HG02759 (cell line): Measurements from ENCODE around the gene WDR62.
A peak's percentile ranks its signal among the peaks of the same experiment; 100 is the strongest.

ENCODE experiments used
- ATAC-seq: cut with Tn5 transposase; IDR thresholded peaks from one replicate; pipeline ENCODE4 v1.9.1; 2021; ENCODE audit warnings: mild to moderate bottlenecking, moderate library complexity; ENCODE audit not compliant: unreplicated experiment

Gene WDR62

GRCh38 chr19:36139473-36140303 is 85.0 kb downstream of the WDR62 start, which contains the start of gene CAPNS1:
CAPNS1 (plus strand) TSS chr19:36140066; CDS start chr19:36141012, 946 bp downstream.
- ATAC-seq = peak; percentile 87

- ATAC-seq = peak; percentile 18
Measured at GRCh38 chr19:36140304-36141038, 85.8 kb downstream of the WDR62 start.

- ATAC-seq = peak; percentile 48
Measured at GRCh38 chr19:36141039-36141927, 86.6 kb downstream of the WDR62 start.

GRCh38 chr19:36142046-36142445 is 87.3 kb downstream of the WDR62 start:
- ATAC-seq = no peak

- no peak for ATAC-seq
Measured at GRCh38 chr19:36142496-36142895, 87.8 kb downstream of the WDR62 start.

GRCh38 chr19:36144624-36145023 is 89.9 kb downstream of the WDR62 start:
- no peak for ATAC-seq

GRCh38 chr19:36149673-36150406 is 95.1 kb downstream of the WDR62 start:
- no peak for ATAC-seq

GRCh38 chr19:36150586-36150985 is 95.9 kb downstream of the WDR62 start:
- ATAC-seq = no peak

DNA sequence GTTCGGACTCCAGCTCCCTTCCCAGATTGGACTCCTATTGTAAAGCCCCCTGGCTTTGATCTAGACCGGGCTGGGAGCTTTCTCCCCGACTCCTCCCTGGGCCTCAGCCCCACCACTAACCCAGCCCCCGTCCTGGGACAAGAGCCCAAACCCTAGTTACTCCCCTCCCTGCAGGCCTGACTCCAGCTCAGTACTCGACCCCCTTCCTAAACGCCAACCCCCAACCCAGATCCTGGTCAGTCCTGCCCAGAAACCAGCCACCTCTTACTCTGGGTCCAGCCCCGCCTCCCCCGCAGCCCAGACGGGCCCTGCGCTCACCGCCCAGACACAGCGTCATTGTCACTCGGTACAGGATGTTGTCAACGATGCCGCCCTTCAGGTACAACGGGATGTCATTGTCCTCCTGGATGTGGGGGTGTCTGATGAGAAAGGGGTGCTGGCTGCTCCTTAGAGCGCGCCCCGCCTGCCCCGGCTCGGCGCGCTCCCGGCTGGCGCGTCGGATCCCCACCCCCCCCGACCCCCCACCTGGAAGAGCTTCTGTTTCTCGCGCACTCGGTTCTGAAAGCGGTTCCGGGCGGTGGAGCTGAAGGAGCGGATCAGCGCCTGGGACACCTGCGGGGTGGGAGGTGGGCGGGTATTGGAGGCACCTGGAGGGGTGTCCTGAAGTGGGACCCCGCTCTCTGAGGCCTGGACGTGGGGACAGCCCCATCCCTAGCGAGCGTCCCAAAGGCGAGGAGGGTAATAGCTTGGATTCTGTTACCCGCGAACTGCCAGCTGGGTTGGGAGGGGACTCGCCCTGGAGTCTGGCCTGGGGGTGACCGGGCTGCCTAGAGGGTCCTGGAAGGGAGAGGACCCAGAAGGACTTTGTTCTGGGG is 96.7 kb downstream of the WDR62 start:
- ATAC-seq = no peak

DNA sequence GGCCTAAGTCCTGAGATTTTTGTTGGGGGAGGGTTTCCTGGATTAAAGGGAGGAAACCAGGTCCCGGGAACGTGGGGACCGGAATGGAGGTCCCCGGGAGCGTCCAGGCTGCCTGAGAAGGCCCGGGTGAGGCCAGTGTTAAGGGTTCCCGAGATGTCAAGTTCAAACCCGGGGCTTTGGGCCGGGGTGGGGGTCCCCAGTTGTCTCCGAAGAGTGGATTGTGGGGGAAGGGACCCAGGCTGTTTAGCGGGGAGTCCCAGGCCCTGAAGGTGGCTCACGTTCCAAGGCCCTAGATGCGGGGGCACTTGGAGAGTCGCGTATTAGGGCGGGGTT is 97.3 kb downstream of the WDR62 start:
- no peak for ATAC-seq

DNA sequence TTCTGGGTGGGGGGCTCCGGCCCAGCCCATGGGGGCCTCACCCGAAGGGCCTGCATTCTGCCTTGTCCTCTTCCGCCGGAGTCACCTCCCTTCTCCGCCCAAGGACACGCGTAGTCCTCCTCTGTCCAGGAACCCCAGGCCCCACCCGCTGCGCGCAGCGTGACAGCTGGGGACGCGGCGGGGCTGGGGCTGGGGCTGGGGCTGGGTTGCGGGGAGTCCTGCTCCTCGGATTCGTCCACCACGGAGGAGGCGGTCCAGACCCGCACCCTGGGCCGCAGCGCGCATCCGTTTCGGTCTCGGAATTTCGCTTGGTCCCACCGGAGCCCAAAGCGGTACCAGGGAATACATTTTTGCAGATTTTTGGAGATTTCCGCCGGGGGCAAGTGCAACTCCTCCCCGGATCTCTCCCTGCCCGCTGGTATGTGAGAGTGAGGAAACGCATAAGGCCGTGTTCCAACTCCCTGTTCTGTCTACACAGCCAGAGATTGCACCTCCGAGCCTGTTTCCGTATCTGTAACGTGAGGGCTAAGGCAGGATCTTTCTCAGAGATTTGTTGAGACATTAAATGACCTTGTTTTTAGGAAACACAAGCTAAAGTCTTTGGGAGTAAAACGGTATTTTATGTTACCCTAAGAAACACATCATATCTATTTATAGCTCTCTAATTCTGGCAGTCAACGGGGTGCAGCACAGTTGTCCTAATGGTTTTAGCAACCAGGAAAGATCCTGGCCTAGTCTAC is 97.8 kb downstream of the WDR62 start, which contains the start of gene COX7A1:
COX7A1 (minus strand) TSS at position 96 of the 740 bp plus-strand sequence; CDS start at position 56, 40 bp downstream.
- no peak for ATAC-seq

DNA sequence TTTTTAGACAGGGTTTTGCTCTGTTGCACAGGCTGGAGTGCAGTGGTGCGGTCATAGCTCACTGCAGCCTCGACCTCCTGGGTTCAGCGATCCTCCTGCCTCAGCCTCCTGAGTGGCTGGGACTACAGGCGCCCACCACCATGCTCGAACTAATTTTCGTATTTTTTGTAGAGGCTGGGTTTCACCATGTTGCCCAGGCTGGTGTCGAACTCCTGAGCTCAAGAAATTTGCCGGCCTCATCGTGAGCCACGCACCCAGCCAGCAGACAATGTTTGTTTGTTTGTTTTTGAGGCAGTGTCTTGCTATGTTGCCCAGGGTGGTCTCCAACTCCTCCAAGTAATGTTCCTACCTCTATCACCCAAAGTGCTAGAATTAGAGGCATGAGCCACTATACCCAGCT is 98.4 kb downstream of the WDR62 start:
- ATAC-seq = no peak
